NCI-H2107 treated with DMSO at 0.1 percent for 48 hours (cell line): Measurements from ENCODE around the gene OR4C45.
"Not testable (repeated sequence)": the region's sequence is repeated elsewhere in the genome, so short reads cannot be mapped to it uniquely, and the experiment has no call there.

Experiments used
- DNase-seq: peaks from one replicate; lab custom pipeline; 2025; ENCODE audit not compliant: unreplicated experiment; lab: John Stamatoyannopoulos, UW

Gene OR4C45

GRCh38 chr11:50032574-50032973 lies at the start of gene OR4C45:
Gene OR4C45, plus strand, starts transcription at chr11:50032874.
- no peak for DNase-seq

GRCh38 chr11:49995565-49995964 lies 37.1 kb upstream of the OR4C45 start:
- peak; percentile 44 for DNase-seq

- DNase-seq = no peak
These were observed 2.5 kb upstream of the OR4C45 start for GRCh38 chr11:50030193-50030592.

- DNase-seq = not testable (repeated sequence)
These were observed 3.6 kb downstream of the OR4C45 start for GRCh38 chr11:50036239-50036638.

- DNase-seq = no peak
These were observed 4.6 kb downstream of the OR4C45 start for GRCh38 chr11:50037251-50037650.

GRCh38 chr11:50044647-50045046 lies 12.0 kb downstream of the OR4C45 start:
- no peak for DNase-seq

- not testable (repeated sequence) for DNase-seq
These were observed 30.4 kb downstream of the OR4C45 start for GRCh38 chr11:50063056-50063455.

- no peak for DNase-seq
These were observed 37.7 kb downstream of the OR4C45 start for GRCh38 chr11:50070389-50070788.

- DNase-seq = no peak
These were observed 39.0 kb downstream of the OR4C45 start for GRCh38 chr11:50071584-50072225.

GRCh38 chr11:50072226-50073112 lies 39.8 kb downstream of the OR4C45 start:
- DNase-seq = no peak

GRCh38 chr11:50073113-50074105 lies 40.7 kb downstream of the OR4C45 start:
- no peak for DNase-seq

GRCh38 chr11:50074161-50074560 lies 41.5 kb downstream of the OR4C45 start:
- no peak for DNase-seq

GRCh38 chr11:50075856-50076255 lies 43.2 kb downstream of the OR4C45 start:
- DNase-seq = no peak

GRCh38 chr11:50077526-50077925 lies 44.9 kb downstream of the OR4C45 start:
- DNase-seq = no peak

- DNase-seq = no peak
These were observed 45.3 kb downstream of the OR4C45 start for GRCh38 chr11:50078001-50078400.

GRCh38 chr11:50078946-50079345 lies 46.3 kb downstream of the OR4C45 start:
- not testable (repeated sequence) for DNase-seq

- DNase-seq = no peak
These were observed 47.6 kb downstream of the OR4C45 start for GRCh38 chr11:50080256-50080655.
